Muscle of leg (tissue), 11 donors: ENCODE results near the gene KCNMA1. TPM values are rescaled to one million over a fixed set of nuclear protein-coding genes. Genes with fewer than 3 reads are reported as not detected.

Source experiments
- DNase-seq: peaks from one replicate; pipeline ENCODE4 v3.0.0; 2013
- H3K27ac ChIP-seq: one replicate; pipeline ENCODE4 v1.5.1; 2013; ENCODE audit warnings: mild to moderate bottlenecking, low read length, control low read depth
- H3K27me3 ChIP-seq: one replicate; pipeline ENCODE4 v1.6.1; 2013; ENCODE audit warnings: low read length; ENCODE audit not compliant: control insufficient read depth, insufficient read depth
- H3K36me3 ChIP-seq: one replicate; pipeline ENCODE4 v1.6.1; 2013; ENCODE audit warnings: low read length; ENCODE audit not compliant: control insufficient read depth, insufficient read depth
- H3K4me1 ChIP-seq: one replicate; pipeline ENCODE4 v1.6.1; 2013; ENCODE audit warnings: low read length; ENCODE audit not compliant: control insufficient read depth, insufficient read depth
- H3K4me3 ChIP-seq: one replicate; pipeline ENCODE4 v1.5.1; 2013; ENCODE audit warnings: low read length, control low read depth
- H3K9me3 ChIP-seq: replicated peaks from 2 replicates; pipeline ENCODE4 v1.6.1; 2013; ENCODE audit warnings: low read depth, low read length; ENCODE audit not compliant: control insufficient read depth
- WGBS: methylation state at CpG from one replicate; pipeline ENCODE4 v1.1.5; 2013; ENCODE audit warnings: missing lambda C conversion rate; ENCODE audit not compliant: insufficient coverage; 5-methylcytosine and 5-hydroxymethylcytosine counted together
- polyA plus RNA-seq, 8 donors: library from polyadenylated mRNA; unstranded; fragments of 120-200 nt; gene quantifications; one replicate each; pipeline versions ENCODE4 v1.2.1 to v1.2.3, GENCODE V29; 2013; ENCODE audit warnings: inconsistent platforms in 1 of 8, low replicate concordance in 1 of 8; ENCODE audit not compliant: insufficient read length in 8 of 8, insufficient read depth in 1 of 8
- total RNA-seq: library from RNA; stranded (reverse); fragments of 120-200 nt; gene quantifications from one replicate; pipeline ENCODE4 v1.2.4, GENCODE V29; 2013

Gene KCNMA1
- total and polyA plus RNA-seq, 9 donors, result 12.7 to 23.3 (median 18.2) TPM

DNA sequence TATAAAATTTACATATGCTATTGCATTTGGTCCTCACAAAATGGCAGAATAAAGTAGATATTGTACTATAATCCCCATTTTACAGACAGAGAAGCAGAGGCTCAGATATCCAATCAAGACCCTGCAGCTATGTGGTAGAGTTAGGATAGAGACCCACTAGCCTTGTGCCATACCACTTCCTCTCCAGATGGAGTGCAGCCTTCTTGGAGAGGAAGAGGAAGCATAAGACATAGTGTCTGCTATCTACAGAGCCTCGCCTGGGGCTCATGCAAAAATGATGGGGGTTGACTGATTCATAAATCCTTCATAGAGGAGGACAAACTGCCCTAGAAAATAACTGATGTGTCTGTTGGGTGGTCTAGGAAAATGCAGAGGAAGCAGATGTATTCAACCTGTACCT, 447.3 kb downstream of the KCNMA1 start:
- Histone ChIP-seq H3K27ac (no peak overlapping the region), H3K4me1 (no peaks in the 10 kb centered on the region), H3K36me3 (no peaks in the 10 kb centered on the region), H3K27me3 (no peaks in the 10 kb centered on the region), H3K9me3 (no peaks in the 10 kb centered on the region), H3K4me3 (no peak overlapping the region)
- 33% methylated on average over 1 of the region's 1 CpG for WGBS
- DNase-seq, result no peak

DNA sequence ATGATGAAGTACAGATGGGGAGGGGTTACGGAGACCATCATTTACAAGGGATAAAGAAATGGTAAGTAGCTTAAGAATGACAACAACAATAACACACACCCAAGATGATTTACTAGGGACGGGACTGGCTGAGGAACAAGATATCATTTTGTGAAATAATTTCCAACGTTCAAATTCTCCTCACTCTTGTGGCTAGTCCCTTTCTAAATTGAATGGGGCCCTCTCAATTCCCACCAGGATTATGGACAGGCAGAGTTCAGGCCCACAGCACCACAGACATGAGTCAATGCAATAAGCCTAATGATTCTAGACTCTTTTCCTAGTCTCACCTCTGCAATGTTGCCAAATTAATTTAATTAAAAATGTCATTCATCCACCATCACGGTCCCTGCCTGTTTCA, 448.1 kb downstream of the KCNMA1 start:
- H3K4me1 ChIP-seq, result no peaks in the 10 kb centered on the region
- no peaks in the 10 kb centered on the region for H3K9me3 ChIP-seq
- H3K4me3 ChIP-seq, result no peak overlapping the region
- 58% methylated on average over 2 of the region's 4 CpGs for WGBS
- DNase-seq, result no peak
- no peak overlapping the region for H3K27ac ChIP-seq
- no peaks in the 10 kb centered on the region for H3K27me3 ChIP-seq
- no peaks in the 10 kb centered on the region for H3K36me3 ChIP-seq

DNA sequence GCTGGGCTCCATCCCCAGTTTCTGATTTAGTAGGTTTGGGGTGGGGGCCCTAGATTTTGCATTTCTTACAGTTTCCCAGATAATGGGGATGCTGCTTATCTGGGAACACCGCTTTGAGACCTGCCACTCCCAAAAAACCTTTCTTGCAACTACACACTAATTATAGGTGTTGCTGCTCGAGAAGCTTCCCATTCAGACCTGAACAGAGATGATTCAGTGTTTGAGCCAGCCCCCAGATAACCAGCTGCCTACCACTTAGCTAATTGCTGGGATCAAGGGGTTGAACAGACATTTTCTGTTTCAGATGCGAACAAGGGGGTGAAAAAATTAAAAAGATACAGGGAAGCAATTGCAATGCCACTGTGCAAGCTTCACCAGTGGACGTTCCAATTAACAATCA, 448.5 kb downstream of the KCNMA1 start:
- Histone ChIP-seq H3K27me3 (no peaks in the 10 kb centered on the region), H3K27ac (no peak overlapping the region), H3K9me3 (no peaks in the 10 kb centered on the region), H3K36me3 (no peaks in the 10 kb centered on the region), H3K4me3 (no peak overlapping the region), H3K4me1 (no peaks in the 10 kb centered on the region)
- DNase-seq, result no peak
- 83% methylated on average over 2 of the region's 4 CpGs for WGBS

DNA sequence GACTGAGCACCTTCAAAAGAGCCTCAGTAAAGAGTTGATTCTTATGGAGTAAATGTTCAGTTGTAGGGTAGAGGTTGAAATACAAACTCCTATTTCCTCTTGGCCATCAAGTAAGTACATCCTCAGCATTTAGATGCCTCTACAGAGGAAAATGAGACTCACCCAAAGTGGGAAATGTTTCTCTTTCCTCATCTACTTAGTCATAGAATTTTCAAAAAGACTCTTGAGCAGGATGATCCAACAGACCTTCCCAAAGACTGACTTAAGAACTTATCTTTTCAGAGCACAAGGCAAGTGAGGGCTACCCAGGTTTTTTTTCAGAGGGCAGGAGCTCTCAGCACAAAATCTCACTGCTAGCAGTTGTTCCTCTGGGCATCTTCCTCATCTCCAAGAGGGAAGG, 449.1 kb downstream of the KCNMA1 start:
- no peaks in the 10 kb centered on the region for H3K36me3 ChIP-seq
- no peaks in the 10 kb centered on the region for H3K4me1 ChIP-seq
- H3K9me3 ChIP-seq, result no peaks in the 10 kb centered on the region
- H3K27me3 ChIP-seq, result no peaks in the 10 kb centered on the region
- no peak overlapping the region for H3K4me3 ChIP-seq
- H3K27ac ChIP-seq, result no peak overlapping the region
- DNase-seq, result no peak

DNA sequence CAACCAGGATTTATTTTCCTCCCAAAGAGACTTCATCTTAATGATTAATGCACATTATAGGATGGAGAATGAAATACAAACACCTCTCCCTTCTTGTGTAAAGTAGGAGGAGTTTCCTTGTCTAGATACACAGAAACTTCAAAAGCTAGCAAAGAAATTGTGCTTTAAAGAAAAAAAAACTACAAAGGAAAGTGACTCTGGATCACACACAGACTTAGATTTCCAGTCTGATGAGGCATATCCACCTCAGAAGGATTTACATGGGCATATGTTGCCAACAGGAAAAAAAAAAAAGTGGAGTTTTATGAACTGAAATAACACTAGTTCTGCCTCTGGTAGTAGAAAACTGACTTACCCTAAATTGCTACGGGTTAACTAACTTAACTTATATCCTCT, 449.6 kb downstream of the KCNMA1 start:
- no peak overlapping the region for H3K4me3 ChIP-seq
- no peak for DNase-seq
- H3K9me3 ChIP-seq, result no peaks in the 10 kb centered on the region
- no CpG with 5 or more reads among the region's 1 CpG for WGBS
- no peaks in the 10 kb centered on the region for H3K36me3 ChIP-seq
- no peak overlapping the region for H3K27ac ChIP-seq
- no peaks in the 10 kb centered on the region for H3K4me1 ChIP-seq
- H3K27me3 ChIP-seq, result no peaks in the 10 kb centered on the region

DNA sequence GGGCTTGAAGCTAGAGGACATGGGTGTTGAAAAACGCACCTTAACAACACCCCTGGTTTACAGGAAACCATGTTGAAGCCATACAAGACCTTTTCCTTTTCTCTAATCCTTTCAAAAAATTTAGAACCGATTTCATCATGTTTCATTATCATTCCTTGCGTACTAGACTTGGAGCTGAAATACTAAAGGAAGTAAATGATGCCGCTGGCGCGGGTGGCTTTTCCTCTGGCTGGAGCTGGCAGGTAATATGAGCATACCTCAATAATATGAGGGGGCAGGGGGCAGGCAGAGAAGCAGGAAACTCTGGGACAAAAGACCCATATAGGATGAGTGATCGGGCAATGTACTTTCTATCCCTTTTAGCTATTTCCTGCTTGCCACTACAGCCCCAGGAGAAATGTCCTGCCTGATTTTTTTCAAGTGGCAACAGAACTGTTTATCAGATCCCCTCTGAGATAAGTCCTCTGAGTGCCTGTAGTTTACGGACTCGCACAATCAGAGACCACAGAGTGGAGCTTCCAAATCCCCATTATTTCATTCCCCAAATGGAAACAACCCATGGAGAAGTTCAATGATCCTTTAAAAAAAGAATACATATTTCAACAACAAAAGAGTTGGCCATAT, 450.1 kb downstream of the KCNMA1 start:
- Histone ChIP-seq H3K36me3 (no peaks in the 10 kb centered on the region), H3K4me3 (no peak overlapping the region), H3K27me3 (no peaks in the 10 kb centered on the region), H3K27ac (no peak overlapping the region), H3K9me3 (no peaks in the 10 kb centered on the region), H3K4me1 (no peaks in the 10 kb centered on the region)
- WGBS, result 46% methylated on average over 4 of the region's 9 CpGs
- no peak for DNase-seq

DNA sequence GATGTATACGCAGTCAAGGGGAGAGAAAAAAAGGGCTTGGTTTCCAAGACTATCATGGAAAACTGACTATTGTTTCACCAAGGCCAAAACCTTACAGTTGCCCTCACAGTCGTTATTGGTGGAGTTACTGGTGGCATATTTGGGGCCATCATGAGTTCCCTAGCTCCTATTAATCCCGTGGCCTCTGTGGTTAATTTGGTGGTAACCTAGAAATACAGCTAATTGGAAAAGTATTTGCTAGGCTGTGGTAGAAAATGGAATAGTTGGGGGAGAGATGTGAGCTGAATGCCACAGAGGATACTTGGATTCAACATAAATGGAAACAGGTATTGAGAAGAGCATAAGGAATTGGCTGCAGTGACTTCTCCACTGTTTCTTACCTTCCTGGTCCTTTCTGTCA, 450.7 kb downstream of the KCNMA1 start:
- Histone ChIP-seq H3K4me1 (no peaks in the 10 kb centered on the region), H3K4me3 (no peak overlapping the region), H3K36me3 (no peaks in the 10 kb centered on the region), H3K9me3 (no peaks in the 10 kb centered on the region), H3K27me3 (no peaks in the 10 kb centered on the region), H3K27ac (no peak overlapping the region)
- no peak for DNase-seq
- whole genome bisulfite sequencing, result 86% methylated on average over 2 of the region's 3 CpGs

DNA sequence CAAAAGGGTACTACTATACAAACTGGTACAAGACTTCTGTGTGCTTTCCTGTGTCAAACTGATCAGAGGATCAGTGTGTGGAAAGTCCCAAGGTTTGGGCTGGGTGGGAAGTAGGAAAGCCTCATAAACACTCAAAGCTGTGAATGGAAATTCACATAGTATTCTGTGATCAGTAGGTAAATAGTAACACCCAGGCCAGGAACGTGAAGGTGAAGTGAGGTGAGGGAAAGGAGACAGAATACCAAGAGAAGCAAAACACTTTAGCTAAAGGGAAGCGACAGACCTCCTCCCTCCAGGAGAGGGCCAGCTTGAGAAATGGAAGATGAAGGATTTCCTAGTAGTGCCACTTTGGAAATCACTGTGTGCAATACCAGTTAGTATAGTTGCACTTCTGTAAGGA, 451.9 kb downstream of the KCNMA1 start:
- Histone ChIP-seq H3K27me3 (no peaks in the 10 kb centered on the region), H3K36me3 (no peaks in the 10 kb centered on the region), H3K27ac (no peak overlapping the region), H3K4me3 (no peak overlapping the region), H3K4me1 (no peaks in the 10 kb centered on the region), H3K9me3 (no peaks in the 10 kb centered on the region)
- WGBS, result no CpG with 5 or more reads among the region's 2 CpGs
- DNase-seq, result no peak

DNA sequence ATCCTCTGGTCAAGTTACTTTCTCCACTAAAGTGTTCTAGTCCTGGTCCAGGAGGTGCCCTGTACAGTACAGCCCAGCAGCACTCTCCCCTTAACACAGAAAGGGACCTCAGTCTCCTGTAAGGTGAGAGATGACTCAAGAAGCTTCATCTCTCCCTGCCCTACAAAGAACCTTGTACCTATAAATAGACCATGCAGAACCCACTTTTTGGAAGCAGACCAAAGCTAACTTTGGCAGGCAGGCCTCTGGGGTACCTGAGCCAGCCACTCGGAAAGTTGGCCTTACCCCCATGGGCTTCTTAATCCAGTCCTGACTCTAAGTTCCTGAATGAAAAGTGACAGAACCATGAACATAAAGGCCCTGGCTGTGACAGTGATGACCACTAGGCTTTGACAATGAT, 454.8 kb downstream of the KCNMA1 start:
- Histone ChIP-seq H3K4me1 (no peaks in the 10 kb centered on the region), H3K36me3 (no peaks in the 10 kb centered on the region), H3K9me3 (no peaks in the 10 kb centered on the region), H3K4me3 (no peak overlapping the region), H3K27ac (no peak overlapping the region), H3K27me3 (no peaks in the 10 kb centered on the region)
- 70% methylated on average over 1 of the region's 1 CpG for whole genome bisulfite sequencing
- DNase-seq, result no peak

DNA sequence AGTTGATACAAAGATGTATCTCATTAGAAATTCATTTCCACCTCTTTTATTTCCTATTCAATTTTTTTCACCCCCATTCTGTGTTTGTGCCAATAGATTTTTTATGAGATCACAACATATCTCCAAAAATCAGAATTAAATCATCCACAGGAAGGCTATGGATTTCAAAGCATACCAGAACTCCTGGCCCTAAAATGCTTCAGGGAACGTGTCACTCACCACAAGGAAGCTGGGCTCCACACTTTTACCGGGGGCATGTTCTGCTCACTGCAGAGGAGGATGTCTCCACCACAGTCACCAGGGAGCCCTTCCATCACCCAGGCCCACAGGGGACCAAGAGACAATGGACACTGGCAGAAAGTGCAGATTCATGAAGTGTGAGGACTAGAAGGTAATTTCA, 456.8 kb downstream of the KCNMA1 start:
- no peak for DNase-seq
- Histone ChIP-seq H3K9me3 (no peaks in the 10 kb centered on the region), H3K36me3 (no peaks in the 10 kb centered on the region), H3K27ac (no peak overlapping the region), H3K27me3 (no peaks in the 10 kb centered on the region), H3K4me3 (no peak overlapping the region), H3K4me1 (no peaks in the 10 kb centered on the region)
- 83% methylated on average over 1 of the region's 2 CpGs for WGBS

DNA sequence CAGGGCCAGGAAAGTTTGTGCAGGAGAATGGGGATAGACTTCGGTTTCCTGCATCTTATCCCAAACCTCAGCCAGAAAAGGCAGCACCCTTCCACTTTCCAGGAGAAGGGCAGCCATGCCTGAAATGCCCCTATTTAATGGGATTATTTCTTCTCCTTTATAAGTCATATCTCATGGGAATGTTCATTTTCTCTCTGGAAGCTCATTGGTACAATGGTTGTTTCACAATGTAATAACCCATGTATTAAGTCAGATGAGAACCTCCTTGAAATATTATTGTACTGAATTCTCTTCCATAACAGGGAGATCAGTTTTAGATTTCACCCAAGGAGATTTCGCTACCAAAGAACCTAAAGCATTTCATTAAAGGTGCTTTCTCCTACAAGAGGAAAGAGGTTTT, 457.5 kb downstream of the KCNMA1 start:
- DNase-seq, result no peak
- no peaks in the 10 kb centered on the region for H3K36me3 ChIP-seq

More for the DNA sequence above, 457.5 kb downstream of the KCNMA1 start:
- Histone ChIP-seq H3K4me1 (no peaks in the 10 kb centered on the region), H3K27me3 (no peaks in the 10 kb centered on the region), H3K4me3 (no peak overlapping the region), H3K27ac (no peak overlapping the region), H3K9me3 (no peaks in the 10 kb centered on the region)
- WGBS, result no CpG with 5 or more reads among the region's 2 CpGs
